OCI-LY3 (cell line): ENCODE results near the gene CECR2.

Experiments
- EZH2phosphoT487 ChIP-seq: fragments of 200-600 bp; shearing (Covaris generic); IDR thresholded peaks from 2 replicates; pipeline ENCODE4 v1.6.1; 2018; ENCODE audit warnings: antibody characterized with exemption, mixed run types, low read depth
- TF ChIP-seq, protein P1 (sequence below): fragments of 200-600, 300-600 bp; sonication (generic); IDR thresholded peaks from 2 replicates; pipeline ENCODE4 v1.5.1; 2014; ENCODE audit warnings: antibody characterized with exemption, low read length, low read depth

DNA sequence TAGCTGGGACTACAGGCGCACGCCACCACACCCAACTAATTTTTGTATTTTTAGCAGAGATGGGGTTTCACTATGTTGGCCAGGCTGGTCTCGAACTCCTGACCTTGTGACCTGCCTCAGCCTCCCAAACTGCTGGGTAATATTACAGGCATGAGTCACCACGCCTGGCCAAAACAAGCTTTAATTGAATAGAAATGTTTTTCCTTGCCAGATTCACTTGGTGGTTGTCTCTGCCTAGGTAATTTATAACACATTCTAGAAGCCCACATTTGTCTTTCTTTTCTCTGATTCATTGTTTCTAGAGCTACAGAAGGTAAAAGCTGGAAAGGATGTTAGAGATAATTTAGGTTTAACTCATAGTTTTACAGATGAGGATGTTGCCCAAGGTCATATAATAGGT is 41.3 kb downstream of the CECR2 start:
- TF ChIP-seq, protein P1, sequence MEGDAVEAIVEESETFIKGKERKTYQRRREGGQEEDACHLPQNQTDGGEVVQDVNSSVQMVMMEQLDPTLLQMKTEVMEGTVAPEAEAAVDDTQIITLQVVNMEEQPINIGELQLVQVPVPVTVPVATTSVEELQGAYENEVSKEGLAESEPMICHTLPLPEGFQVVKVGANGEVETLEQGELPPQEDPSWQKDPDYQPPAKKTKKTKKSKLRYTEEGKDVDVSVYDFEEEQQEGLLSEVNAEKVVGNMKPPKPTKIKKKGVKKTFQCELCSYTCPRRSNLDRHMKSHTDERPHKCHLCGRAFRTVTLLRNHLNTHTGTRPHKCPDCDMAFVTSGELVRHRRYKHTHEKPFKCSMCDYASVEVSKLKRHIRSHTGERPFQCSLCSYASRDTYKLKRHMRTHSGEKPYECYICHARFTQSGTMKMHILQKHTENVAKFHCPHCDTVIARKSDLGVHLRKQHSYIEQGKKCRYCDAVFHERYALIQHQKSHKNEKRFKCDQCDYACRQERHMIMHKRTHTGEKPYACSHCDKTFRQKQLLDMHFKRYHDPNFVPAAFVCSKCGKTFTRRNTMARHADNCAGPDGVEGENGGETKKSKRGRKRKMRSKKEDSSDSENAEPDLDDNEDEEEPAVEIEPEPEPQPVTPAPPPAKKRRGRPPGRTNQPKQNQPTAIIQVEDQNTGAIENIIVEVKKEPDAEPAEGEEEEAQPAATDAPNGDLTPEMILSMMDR, result no peak
- TF ChIP-seq EZH2phosphoT487, result no peak
